Stimulated activated CD4-positive, alpha-beta T cell treated with anti-CD3 and anti-CD28 coated beads, Interleukin-2, amount 100 ng/mL, for 24 hours (primary cell): ENCODE results near the gene NMB.

Experiments used
- DNase-seq, 2 donors: peaks; one replicate each; pipeline ENCODE4 v3.0.0-alpha.2; 2020

The NMB gene

GRCh38 chr15:84609818-84610525 lies 48.0 kb downstream of the NMB start:
- DNase-seq = no peak

- no peak for DNase-seq
Measured at GRCh38 chr15:84608707-84609284, 49.2 kb downstream of the NMB start.

GRCh38 chr15:84606653-84607120 lies 51.3 kb downstream of the NMB start:
- DNase-seq = no peak

- DNase-seq = no peak
Measured at GRCh38 chr15:84605554-84605882, 52.5 kb downstream of the NMB start.
